ENCODE data around the gene SLC35B2. TPM values are rescaled to one million over a fixed set of nuclear protein-coding genes. Genes with fewer than 3 reads are reported as not detected.
A peak's percentile ranks its signal among the peaks of the same experiment; 100 is the strongest.

Gene SLC35B2
- total RNA-seq, 2 experiments from 2014 or later: 31.6 to 32.8 TPM

- ChIA-PET CTCF (interaction anchor here (1.4 to 2.3 kb wide), 3 partner anchors 10 to 30 kb away, joined by 3 to 9 read pairs (median 7); partner anchors contain the start of gene AARS2), POLR2A (interaction anchor here (1.1 kb wide), 2 partner anchors 51 to 122 kb away, joined by 4 to 6 read pairs; no protein-coding TSS in a partner anchor)
- Mint-ChIP-seq H3K9me3 (ENCODE audit: insufficient read depth) (no peaks in the 10 kb centered on the region), H3K4me1 (ENCODE audit: low read depth) (peaks cover 6% of the 10 kb centered on the region), H3K36me3 (ENCODE audit: low read depth) (peaks cover 29% of the 10 kb centered on the region), H3K27me3 (ENCODE audit: low read depth) (peaks cover 34% of the 10 kb centered on the region), H3K4me3 (no peak overlapping the region), H3K27ac (no peak overlapping the region)
- DNase-seq: no peak
- ATAC-seq: no peak
These were observed 41.5 kb upstream of the SLC35B2 start for GRCh38 chr6:44298864-44299263.

- ATAC-seq (peak; percentile 13), DNase-seq (no peak)
- ChIA-PET POLR2A (interaction anchor here (1.1 kb wide), 2 partner anchors 51 to 122 kb away, joined by 4 to 6 read pairs; no protein-coding TSS in a partner anchor), CTCF (interaction anchor here (1.4 to 2.3 kb wide), 3 partner anchors 11 to 29 kb away, joined by 3 to 9 read pairs (median 7); partner anchors contain the start of gene AARS2)
- Mint-ChIP-seq H3K4me1 (ENCODE audit: low read depth) (peaks cover 6% of the 10 kb centered on the region), H3K27me3 (ENCODE audit: low read depth) (peaks cover 38% of the 10 kb centered on the region), H3K4me3 (peak overlapping the region; percentile 38), H3K27ac (no peak overlapping the region), H3K9me3 (ENCODE audit: insufficient read depth) (no peaks in the 10 kb centered on the region), H3K36me3 (ENCODE audit: low read depth) (peaks cover 24% of the 10 kb centered on the region)
These were observed 40.9 kb upstream of the SLC35B2 start for GRCh38 chr6:44298055-44298803.

- ChIA-PET POLR2A (interaction anchor here (1.1 to 1.9 kb wide), 2 partner anchors 15 to 50 kb away, joined by 5 to 6 read pairs; partner anchors contain the start of gene AARS2), CTCF (interaction anchor here (1.4 to 3.2 kb wide), 8 partner anchors 8 to 125 kb away, joined by 3 to 22 read pairs (median 6); partner anchors contain the start of gene AARS2)
- no peak overlapping the region for H3K27ac Mint-ChIP-seq
- peak overlapping the region; percentile 38 for H3K4me3 Mint-ChIP-seq
- DNase-seq (peak; percentile 56), ATAC-seq (peak; percentile 84)
- no peaks in the 10 kb centered on the region for H3K9me3 Mint-ChIP-seq (ENCODE audit: insufficient read depth)
- H3K4me1 Mint-ChIP-seq (ENCODE audit: low read depth): peaks cover 6% of the 10 kb centered on the region
- H3K36me3 Mint-ChIP-seq (ENCODE audit: low read depth): peaks cover 21% of the 10 kb centered on the region
- peaks cover 41% of the 10 kb centered on the region for H3K27me3 Mint-ChIP-seq (ENCODE audit: low read depth)
These were observed 40.0 kb upstream of the SLC35B2 start for GRCh38 chr6:44297063-44298038.

GRCh38 chr6:44294832-44295791 lies 37.8 kb upstream of the SLC35B2 start:
- ChIA-PET CTCF (interaction anchor here (0.8 to 3.2 kb wide), 5 partner anchors 10 to 123 kb away, joined by 3 to 22 read pairs (median 4); partner anchors contain the start of gene AARS2), POLR2A (interaction anchor here (1.0 to 1.9 kb wide), 3 partner anchors 11 to 30 kb away, joined by 3 to 5 read pairs (median 5); partner anchors contain the start of gene AARS2)
- Mint-ChIP-seq H3K27ac (no peak overlapping the region), H3K4me3 (no peak overlapping the region), H3K27me3 (ENCODE audit: low read depth) (peaks cover 54% of the 10 kb centered on the region), H3K36me3 (ENCODE audit: low read depth) (peaks cover 6% of the 10 kb centered on the region), H3K4me1 (ENCODE audit: low read depth) (peaks cover 6% of the 10 kb centered on the region), H3K9me3 (ENCODE audit: insufficient read depth) (no peaks in the 10 kb centered on the region)
- no peak for ATAC-seq
- DNase-seq: no peak

GRCh38 chr6:44292661-44293365 lies 35.5 kb upstream of the SLC35B2 start:
- no peak overlapping the region for H3K4me3 Mint-ChIP-seq
- DNase-seq (no peak), ATAC-seq (no peak)
- H3K4me1 Mint-ChIP-seq (ENCODE audit: low read depth): peaks cover 2% of the 10 kb centered on the region
- H3K27ac Mint-ChIP-seq: no peak overlapping the region
- CTCF ChIA-PET: interaction anchor here (0.6 to 1.7 kb wide), 3 partner anchors 12 to 20 kb away, joined by 3 to 6 read pairs (median 5); partner anchors contain the start of gene AARS2
- POLR2A ChIA-PET: interaction anchor here (0.9 kb wide), 2 partner anchors 11 to 13 kb away, joined by 3 read pairs; no protein-coding TSS in a partner anchor
- H3K9me3 Mint-ChIP-seq (ENCODE audit: insufficient read depth): no peaks in the 10 kb centered on the region
- H3K36me3 Mint-ChIP-seq (ENCODE audit: low read depth): no peaks in the 10 kb centered on the region
- peaks cover 58% of the 10 kb centered on the region for H3K27me3 Mint-ChIP-seq (ENCODE audit: low read depth)

- POLR2A ChIA-PET: interaction anchor here (0.7 to 0.9 kb wide), 3 partner anchors 9 to 14 kb away, joined by 3 to 4 read pairs (median 3); no protein-coding TSS in a partner anchor
- Mint-ChIP-seq H3K4me3 (no peak overlapping the region), H3K4me1 (ENCODE audit: low read depth) (no peaks in the 10 kb centered on the region), H3K9me3 (ENCODE audit: insufficient read depth) (no peaks in the 10 kb centered on the region), H3K36me3 (ENCODE audit: low read depth) (no peaks in the 10 kb centered on the region), H3K27me3 (ENCODE audit: low read depth) (peaks cover 59% of the 10 kb centered on the region), H3K27ac (no peak overlapping the region)
- DNase-seq (no peak), ATAC-seq (no peak)
- CTCF ChIA-PET: interaction anchor here (0.9 to 1.7 kb wide), 3 partner anchors 13 to 23 kb away, joined by 4 to 6 read pairs (median 5); partner anchors contain the start of gene AARS2
These were observed 34.5 kb upstream of the SLC35B2 start for GRCh38 chr6:44291841-44292240.

GRCh38 chr6:44289726-44290260 lies 32.5 kb upstream of the SLC35B2 start:
- Mint-ChIP-seq H3K36me3 (ENCODE audit: low read depth) (no peaks in the 10 kb centered on the region), H3K4me1 (ENCODE audit: low read depth) (no peaks in the 10 kb centered on the region), H3K9me3 (ENCODE audit: insufficient read depth) (no peaks in the 10 kb centered on the region), H3K4me3 (no peak overlapping the region), H3K27me3 (ENCODE audit: low read depth) (peaks cover 46% of the 10 kb centered on the region), H3K27ac (no peak overlapping the region)
- ATAC-seq (no peak), DNase-seq (no peak)
- POLR2A ChIA-PET: no interaction called here
- CTCF ChIA-PET: interaction anchor here (2.6 kb wide), 1 partner anchor 15 kb away, joined by 11 read pairs; no protein-coding TSS in a partner anchor

GRCh38 chr6:44286747-44287146 lies 29.4 kb upstream of the SLC35B2 start:
- ATAC-seq (no peak), DNase-seq (no peak)
- POLR2A ChIA-PET: no interaction called here
- peaks cover 37% of the 10 kb centered on the region for H3K27me3 Mint-ChIP-seq (ENCODE audit: low read depth)
- CTCF ChIA-PET: no interaction called here
- no peaks in the 10 kb centered on the region for H3K36me3 Mint-ChIP-seq (ENCODE audit: low read depth)
- H3K9me3 Mint-ChIP-seq (ENCODE audit: insufficient read depth): no peaks in the 10 kb centered on the region
- no peak overlapping the region for H3K27ac Mint-ChIP-seq
- no peak overlapping the region for H3K4me3 Mint-ChIP-seq
- no peaks in the 10 kb centered on the region for H3K4me1 Mint-ChIP-seq (ENCODE audit: low read depth)

- no peak for DNase-seq
- peaks cover 33% of the 10 kb centered on the region for H3K27me3 Mint-ChIP-seq (ENCODE audit: low read depth)
- POLR2A ChIA-PET: no interaction called here
- no peak overlapping the region for H3K27ac Mint-ChIP-seq
- no peaks in the 10 kb centered on the region for H3K36me3 Mint-ChIP-seq (ENCODE audit: low read depth)
- no peaks in the 10 kb centered on the region for H3K4me1 Mint-ChIP-seq (ENCODE audit: low read depth)
- CTCF ChIA-PET: no interaction called here
- ATAC-seq: no peak
- no peaks in the 10 kb centered on the region for H3K9me3 Mint-ChIP-seq (ENCODE audit: insufficient read depth)
- H3K4me3 Mint-ChIP-seq: no peak overlapping the region
These were observed 28.9 kb upstream of the SLC35B2 start for GRCh38 chr6:44286285-44286565.
